ENCODE results near the gene NGRN.

Gene NGRN

GRCh38 chr15:90307661-90308060 is 42.2 kb downstream of the NGRN start:
- Histone ChIP-seq H3K79me1 (replicated peaks; ENCODE audit: low read length, poor library complexity, severe bottlenecking) (no peaks in the 10 kb centered on the region), H3K36me3 (ENCODE audit: control insufficient read depth in 1 of 2, insufficient read depth in 2 of 2, low read depth in 1 of 2, low read length in 2 of 2) (no peaks in the 10 kb centered on the region), H3K4me3 (ENCODE audit: insufficient read depth in 1 of 2, low read depth in 1 of 2, low read length in 2 of 2) (no peak overlapping the region), H2BK15ac (ENCODE audit: low read depth, poor library complexity, severe bottlenecking) (no peak overlapping the region), H3K4ac (ENCODE audit: low read depth in 1 of 2, low read length in 2 of 2) (no peak overlapping the region), H2BK5ac (ENCODE audit: low read depth, low read length, poor library complexity, severe bottlenecking) (no peak overlapping the region), H3K14ac (ENCODE audit: low read length in 2 of 2) (no peak overlapping the region), H3K18ac (ENCODE audit: low read depth in 1 of 2, low read length in 2 of 2) (no peak overlapping the region), H3K9me3 (ENCODE audit: control insufficient read depth, low read length) (no peaks in the 10 kb centered on the region), H3K27me3 (ENCODE audit: control insufficient read depth in 1 of 2, insufficient read depth in 1 of 2, low read length in 2 of 2) (no peaks in the 10 kb centered on the region), H3K23ac (ENCODE audit: low read length in 2 of 2) (no peak overlapping the region), H4K8ac (ENCODE audit: low read length) (no peak overlapping the region), H2AFZ (ENCODE audit: low read depth, low read length) (no peak overlapping the region), H4K91ac (ENCODE audit: low read length) (no peak overlapping the region), H3K27ac (ENCODE audit: low read length, poor library complexity, severe bottlenecking) (no peak overlapping the region), H3K4me2 (ENCODE audit: low read length, poor library complexity, severe bottlenecking) (no peak overlapping the region), H2AK5ac (ENCODE audit: low read length, severe bottlenecking) (no peak overlapping the region), H3K9ac (ENCODE audit: low read length) (no peak overlapping the region), H2BK12ac (ENCODE audit: low read length in 2 of 2) (no peak overlapping the region), H3K4me1 (ENCODE audit: control insufficient read depth, insufficient read depth, low read depth, low read length) (no peaks in the 10 kb centered on the region), H2BK120ac (ENCODE audit: low read depth, low read length) (no peak overlapping the region)
- WGBS: 79% methylated on average over 1 of the region's 2 CpGs
- DNase-seq: no peak

- H2AFZ ChIP-seq (ENCODE audit: low read depth, low read length): no peak overlapping the region
- DNase-seq: no peak
- H2BK5ac ChIP-seq (ENCODE audit: low read depth, low read length, poor library complexity, severe bottlenecking): no peak overlapping the region
Observed at GRCh38 chr15:90309020-90309419, 43.5 kb downstream of the NGRN start.

GRCh38 chr15:90315278-90315982 is 50.0 kb downstream of the NGRN start:
- H3K27me3 ChIP-seq (ENCODE audit: control insufficient read depth in 1 of 2, insufficient read depth in 1 of 2, low read length in 2 of 2): no peaks in the 10 kb centered on the region
- peak overlapping the region; percentile 32 for H3K9ac ChIP-seq (ENCODE audit: low read length)
- no peaks in the 10 kb centered on the region for H3K79me1 ChIP-seq (replicated peaks; ENCODE audit: low read length, poor library complexity, severe bottlenecking)
- no peak overlapping the region for H3K14ac ChIP-seq (ENCODE audit: low read length in 2 of 2)
- H4K8ac ChIP-seq (ENCODE audit: low read length): no peak overlapping the region
- 80% methylated on average over 4 of the region's 5 CpGs for WGBS
- peak; percentile 84 for DNase-seq
- no peak overlapping the region for H2BK120ac ChIP-seq (ENCODE audit: low read depth, low read length)
- no peak overlapping the region for H3K27ac ChIP-seq (ENCODE audit: low read length, poor library complexity, severe bottlenecking)
- no peak overlapping the region for H2AK5ac ChIP-seq (ENCODE audit: low read length, severe bottlenecking)
- peak overlapping the region in 1 of 2 experiments; percentile 33 for H3K18ac ChIP-seq (ENCODE audit: low read depth in 1 of 2, low read length in 2 of 2)
- no peaks in the 10 kb centered on the region for H3K36me3 ChIP-seq (ENCODE audit: control insufficient read depth in 1 of 2, insufficient read depth in 2 of 2, low read depth in 1 of 2, low read length in 2 of 2)
- H2AFZ ChIP-seq (ENCODE audit: low read depth, low read length): no peak overlapping the region
- no peaks in the 10 kb centered on the region for H3K9me3 ChIP-seq (ENCODE audit: control insufficient read depth, low read length)
- H4K91ac ChIP-seq (ENCODE audit: low read length): no peak overlapping the region
- H3K4ac ChIP-seq (ENCODE audit: low read depth in 1 of 2, low read length in 2 of 2): no peak overlapping the region
- no peak overlapping the region for H3K4me3 ChIP-seq (ENCODE audit: insufficient read depth in 1 of 2, low read depth in 1 of 2, low read length in 2 of 2)
- peak overlapping the region; percentile 12 for H2BK15ac ChIP-seq (ENCODE audit: low read depth, poor library complexity, severe bottlenecking)
- no peak overlapping the region for H3K23ac ChIP-seq (ENCODE audit: low read length in 2 of 2)
- H2BK12ac ChIP-seq (ENCODE audit: low read length in 2 of 2): peak overlapping the region in 1 of 2 experiments; percentile 11
- H3K4me2 ChIP-seq (ENCODE audit: low read length, poor library complexity, severe bottlenecking): no peak overlapping the region
- H2BK5ac ChIP-seq (ENCODE audit: low read depth, low read length, poor library complexity, severe bottlenecking): no peak overlapping the region
- H3K4me1 ChIP-seq (ENCODE audit: control insufficient read depth, insufficient read depth, low read depth, low read length): peaks cover 1% of the 10 kb centered on the region

More at GRCh38 chr15:90309020-90309419, 43.5 kb downstream of the NGRN start:
- H4K8ac ChIP-seq (ENCODE audit: low read length): no peak overlapping the region
- H3K27ac ChIP-seq (ENCODE audit: low read length, poor library complexity, severe bottlenecking): no peak overlapping the region
- H3K18ac ChIP-seq (ENCODE audit: low read depth in 1 of 2, low read length in 2 of 2): no peak overlapping the region
- no peak overlapping the region for H3K4me3 ChIP-seq (ENCODE audit: insufficient read depth in 1 of 2, low read depth in 1 of 2, low read length in 2 of 2)
- H2BK120ac ChIP-seq (ENCODE audit: low read depth, low read length): no peak overlapping the region
- H3K9me3 ChIP-seq (ENCODE audit: control insufficient read depth, low read length): no peaks in the 10 kb centered on the region
- no peak overlapping the region for H3K9ac ChIP-seq (ENCODE audit: low read length)
- no peaks in the 10 kb centered on the region for H3K79me1 ChIP-seq (replicated peaks; ENCODE audit: low read length, poor library complexity, severe bottlenecking)
- H3K36me3 ChIP-seq (ENCODE audit: control insufficient read depth in 1 of 2, insufficient read depth in 2 of 2, low read depth in 1 of 2, low read length in 2 of 2): no peaks in the 10 kb centered on the region
- H3K14ac ChIP-seq (ENCODE audit: low read length in 2 of 2): no peak overlapping the region
- no peak overlapping the region for H3K4ac ChIP-seq (ENCODE audit: low read depth in 1 of 2, low read length in 2 of 2)
- WGBS: 96% methylated on average over 4 of the region's 4 CpGs
- no peaks in the 10 kb centered on the region for H3K27me3 ChIP-seq (ENCODE audit: control insufficient read depth in 1 of 2, insufficient read depth in 1 of 2, low read length in 2 of 2)
- no peaks in the 10 kb centered on the region for H3K4me1 ChIP-seq (ENCODE audit: control insufficient read depth, insufficient read depth, low read depth, low read length)
- H4K91ac ChIP-seq (ENCODE audit: low read length): no peak overlapping the region
- no peak overlapping the region for H2BK12ac ChIP-seq (ENCODE audit: low read length in 2 of 2)
- no peak overlapping the region for H2BK15ac ChIP-seq (ENCODE audit: low read depth, poor library complexity, severe bottlenecking)
- H3K23ac ChIP-seq (ENCODE audit: low read length in 2 of 2): no peak overlapping the region
- H3K4me2 ChIP-seq (ENCODE audit: low read length, poor library complexity, severe bottlenecking): no peak overlapping the region
- no peak overlapping the region for H2AK5ac ChIP-seq (ENCODE audit: low read length, severe bottlenecking)

- 85% methylated on average over 4 of the region's 4 CpGs for WGBS
- Histone ChIP-seq H2BK12ac (ENCODE audit: low read length in 2 of 2) (no peak overlapping the region), H3K4me1 (ENCODE audit: control insufficient read depth, insufficient read depth, low read depth, low read length) (peaks cover 1% of the 10 kb centered on the region), H2BK120ac (ENCODE audit: low read depth, low read length) (no peak overlapping the region), H2BK5ac (ENCODE audit: low read depth, low read length, poor library complexity, severe bottlenecking) (no peak overlapping the region), H2AFZ (ENCODE audit: low read depth, low read length) (no peak overlapping the region), H3K4ac (ENCODE audit: low read depth in 1 of 2, low read length in 2 of 2) (no peak overlapping the region), H4K8ac (ENCODE audit: low read length) (no peak overlapping the region), H3K23ac (ENCODE audit: low read length in 2 of 2) (no peak overlapping the region), H3K18ac (ENCODE audit: low read depth in 1 of 2, low read length in 2 of 2) (no peak overlapping the region), H3K9ac (ENCODE audit: low read length) (peak overlapping the region; percentile 32), H3K36me3 (ENCODE audit: control insufficient read depth in 1 of 2, insufficient read depth in 2 of 2, low read depth in 1 of 2, low read length in 2 of 2) (no peaks in the 10 kb centered on the region), H4K91ac (ENCODE audit: low read length) (no peak overlapping the region), H3K27me3 (ENCODE audit: control insufficient read depth in 1 of 2, insufficient read depth in 1 of 2, low read length in 2 of 2) (no peaks in the 10 kb centered on the region), H2AK5ac (ENCODE audit: low read length, severe bottlenecking) (no peak overlapping the region), H3K14ac (ENCODE audit: low read length in 2 of 2) (no peak overlapping the region), H3K27ac (ENCODE audit: low read length, poor library complexity, severe bottlenecking) (no peak overlapping the region), H2BK15ac (ENCODE audit: low read depth, poor library complexity, severe bottlenecking) (no peak overlapping the region), H3K79me1 (replicated peaks; ENCODE audit: low read length, poor library complexity, severe bottlenecking) (no peaks in the 10 kb centered on the region), H3K4me3 (ENCODE audit: insufficient read depth in 1 of 2, low read depth in 1 of 2, low read length in 2 of 2) (no peak overlapping the region), H3K4me2 (ENCODE audit: low read length, poor library complexity, severe bottlenecking) (no peak overlapping the region), H3K9me3 (ENCODE audit: control insufficient read depth, low read length) (no peaks in the 10 kb centered on the region)
- no peak for DNase-seq
Observed at GRCh38 chr15:90316139-90316538, 50.7 kb downstream of the NGRN start.

Data from mesenchymal stem cell (in vitro differentiated cells and primary cell).